Left cardiac atrium (tissue), 2 donors: ENCODE data around the gene NAIF1. TPM values are rescaled to one million over a fixed set of nuclear protein-coding genes. Genes with fewer than 3 reads are reported as not detected.

Experiments
- total RNA-seq, 2 donors: library from RNA; stranded (reverse); fragmentation: NEBNext Ultra II Directional; extraction: Animal tissue kit (Norgen Biotek cat#: 25700); gene quantifications; one replicate each; pipeline ENCODE4 v1.2.1, GENCODE V29; 2021
- donor health status: DM: no; HTN: yes; CAD: no; lungs with severe emphysema.
- donor health status: DM: yes; HTN: yes; CAD: no.

NAIF1 gene
- total RNA-seq, 2 donors from 2014 or later: 5.8 to 6.1 TPM

Other genes with a start within 250 kb of the NAIF1 start
- 100 to 1,000 TPM; 132 to 392 TPM for gene ENG, start 212.7 kb downstream of the NAIF1 start, total RNA-seq
- gene AK1, start 189.6 kb downstream of the NAIF1 start, total RNA-seq: 100 to 1,000 TPM; 593 to 626 TPM
- 10 to 100 TPM; 56.7 to 71.7 TPM for gene ST6GALNAC6, start 167.7 kb downstream of the NAIF1 start, total RNA-seq
- 10 to 100 TPM; 35.8 to 49.9 TPM for gene ST6GALNAC4, start 150.3 kb downstream of the NAIF1 start, total RNA-seq
- under 1 TPM; 0.50 to 0.99 TPM for gene PIP5KL1, start 136.5 kb downstream of the NAIF1 start, total RNA-seq
- 10 to 100 TPM; 14.7 to 18.3 TPM for gene DPM2, start 129.5 kb downstream of the NAIF1 start, total RNA-seq
- gene EEIG1, start 86.3 kb downstream of the NAIF1 start, total RNA-seq: 10 to 100 TPM; 24.9 to 27.3 TPM
- 10 to 100 TPM; 13.7 to 29.8 TPM for gene SLC25A25, start 912 bp upstream of the NAIF1 start, total RNA-seq
- gene PTGES2, start 60.4 kb upstream of the NAIF1 start, total RNA-seq: 100 to 1,000 TPM; 111 to 155 TPM
- gene LCN2, start 82.1 kb upstream of the NAIF1 start, total RNA-seq: under 1 TPM in 1 of 2 donors, not detected in 1; 0.38 TPM
- gene BBLN, start 92.9 kb upstream of the NAIF1 start, total RNA-seq: 10 to 100 TPM; 45.3 to 46.2 TPM
- gene CIZ1, start 124.3 kb upstream of the NAIF1 start, total RNA-seq: 10 to 100 TPM; 67.1 to 68.5 TPM
- 10 to 100 TPM; 11.3 to 14.0 TPM for gene DNM1, start 136.1 kb upstream of the NAIF1 start, total RNA-seq
- 100 to 1,000 TPM in 1 of 2 donors, 10 to 100 TPM in 1; 85.6 to 113 TPM for gene GOLGA2, start 208.7 kb upstream of the NAIF1 start, total RNA-seq
- gene SWI5, start 209.0 kb upstream of the NAIF1 start, total RNA-seq: 10 to 100 TPM; 17.2 to 18.4 TPM